Subcutaneous adipose tissue (tissue), 4 donors: Measurements from ENCODE around the gene ANP32B. TPM values are rescaled to one million over a fixed set of nuclear protein-coding genes. Genes with fewer than 3 reads are reported as not detected.

ENCODE experiments used
- CTCF ChIP-seq: fragments of 450-650 bp; IDR thresholded peaks from one replicate; pipeline ENCODE4 v1.5.1; 2016; ENCODE audit warnings: low read depth, mild to moderate bottlenecking, control low read depth, antibody characterized with exemption, moderate library complexity
- total RNA-seq, 4 donors: library from RNA; depleted of rRNA; stranded (reverse); fragments of >200 nt; gene quantifications; one replicate each; pipeline ENCODE4 v1.1.0, GENCODE V29; 2016

The ANP32B gene
- total RNA-seq, 4 donors from 2014 or later, result 32.8 to 61.4 (median 43.8) TPM

- no peak for TF ChIP-seq CTCF
Observed at GRCh38 chr9:97941323-97941722, 41.8 kb upstream of the ANP32B start.

- no peak for TF ChIP-seq CTCF
Observed at GRCh38 chr9:97943308-97943855, 39.8 kb upstream of the ANP32B start.

GRCh38 chr9:97944612-97945011 lies 38.5 kb upstream of the ANP32B start:
- TF ChIP-seq CTCF, result no peak

GRCh38 chr9:97954550-97954989 lies 28.6 kb upstream of the ANP32B start:
- no peak for TF ChIP-seq CTCF

- TF ChIP-seq CTCF, result no peak
Observed at GRCh38 chr9:97956331-97956730, 26.8 kb upstream of the ANP32B start.

- TF ChIP-seq CTCF, result no peak
Observed at GRCh38 chr9:97958812-97959511, 24.2 kb upstream of the ANP32B start.

- no peak for TF ChIP-seq CTCF
Observed at GRCh38 chr9:97959585-97959984, 23.6 kb upstream of the ANP32B start.
